Hematopoietic multipotent progenitor cell treated with erythropoietin and hydrocortisone succinate and interleukin-3 and kit ligand, for 17 days (in vitro differentiated cells): ENCODE measurements around the gene TDRD12.
"Not testable (repeated sequence)": the region's sequence is repeated elsewhere in the genome, so short reads cannot be mapped to it uniquely, and the experiment has no call there.

Experiments used
- DNase-seq: peaks from one replicate; pipeline ENCODE4 v3.0.0-alpha.2; 2015; ENCODE audit warnings: low spot score

Gene TDRD12

GRCh38 chr19:32830231-32831014, 110.9 kb downstream of the TDRD12 start:
- no peak for DNase-seq

GRCh38 chr19:32831611-32832010, 112.0 kb downstream of the TDRD12 start:
- DNase-seq, result no peak

DNA sequence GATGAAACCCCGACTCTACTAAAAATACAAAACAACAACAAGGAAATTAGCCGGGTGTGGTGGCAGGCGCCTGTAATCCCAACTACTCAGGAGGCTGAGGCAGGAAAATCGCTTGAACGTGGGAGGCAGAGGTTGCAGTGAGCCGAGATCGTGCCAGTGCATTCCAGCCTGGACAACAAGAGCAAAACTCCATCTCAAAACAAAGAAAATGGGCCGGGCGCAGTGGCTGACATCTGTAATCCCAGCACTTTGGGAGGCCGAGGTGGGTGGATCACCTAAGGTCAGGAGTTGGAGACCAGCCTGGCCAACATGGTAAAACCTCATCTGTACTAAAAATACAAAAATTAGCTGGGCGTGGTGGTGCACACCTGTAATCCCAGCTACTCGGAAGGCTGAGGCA, 112.5 kb downstream of the TDRD12 start:
- DNase-seq, result not testable (repeated sequence)

- not testable (repeated sequence) for DNase-seq
These were observed 113.3 kb downstream of the TDRD12 start for GRCh38 chr19:32832825-32833224.

- DNase-seq, result not testable (repeated sequence)
These were observed 113.8 kb downstream of the TDRD12 start for GRCh38 chr19:32833388-32833787.

GRCh38 chr19:32837531-32837930, 118.0 kb downstream of the TDRD12 start:
- no peak for DNase-seq

DNA sequence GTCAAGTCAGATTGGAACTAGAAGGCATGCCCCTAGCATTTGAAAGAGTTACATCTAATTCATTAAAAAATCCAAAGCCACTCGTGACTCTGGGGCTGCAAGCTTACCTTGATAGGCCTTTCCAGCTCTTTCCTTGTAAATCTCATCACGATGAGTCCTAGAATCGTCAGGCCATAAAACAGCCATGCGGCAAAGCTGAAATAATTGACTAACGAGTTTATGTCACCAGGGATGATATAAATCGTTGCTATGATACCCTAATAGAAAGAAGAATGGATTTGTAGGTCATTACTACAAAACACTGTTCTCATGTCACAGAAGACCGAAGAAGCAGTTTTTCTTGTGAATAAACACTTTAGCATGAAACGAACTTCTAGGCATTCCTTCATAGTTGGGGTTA, 122.5 kb downstream of the TDRD12 start:
- no peak for DNase-seq

- no peak for DNase-seq
These were observed 124.2 kb downstream of the TDRD12 start for GRCh38 chr19:32843716-32844245.

GRCh38 chr19:32848035-32848434, 128.5 kb downstream of the TDRD12 start:
- DNase-seq, result not testable (repeated sequence)

DNA sequence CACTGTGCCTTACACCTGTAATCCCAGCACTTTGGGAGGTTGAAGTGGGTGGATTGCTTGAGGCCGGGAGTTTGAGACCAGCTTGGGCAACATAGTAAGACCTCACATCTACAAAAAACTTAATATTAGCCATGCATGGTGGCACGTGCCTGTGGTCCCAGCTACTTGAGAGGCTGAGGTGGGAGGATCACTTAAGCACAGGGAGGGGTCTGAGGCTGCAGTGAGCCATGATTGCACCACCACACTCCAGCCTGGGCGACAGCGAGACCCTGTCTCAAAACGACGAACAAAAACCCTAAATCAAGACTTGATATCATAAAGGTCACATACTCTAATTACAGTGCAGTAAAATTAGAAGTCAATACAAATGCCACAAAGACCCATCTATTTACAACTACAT, 132.6 kb downstream of the TDRD12 start:
- DNase-seq, result no peak

DNA sequence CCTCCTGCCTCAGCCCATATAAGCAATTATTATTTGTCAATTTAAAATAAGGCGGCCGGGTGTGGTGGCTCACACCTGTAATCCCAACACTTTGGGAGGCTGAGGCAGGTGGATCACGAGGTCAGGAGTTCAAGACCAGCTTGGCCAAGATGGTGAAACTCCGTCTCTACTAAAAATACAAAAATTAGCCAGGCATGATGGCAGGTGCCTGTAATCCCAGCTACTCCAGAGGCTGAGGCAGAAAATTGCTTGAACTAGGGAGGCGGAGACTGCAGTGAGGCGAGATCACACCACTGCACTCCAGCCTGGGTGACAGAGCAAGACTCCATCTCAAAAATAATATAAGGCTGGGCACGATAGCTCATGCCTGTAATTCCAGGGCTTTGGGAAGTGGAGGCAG, 137.3 kb downstream of the TDRD12 start:
- DNase-seq, result not testable (repeated sequence)

DNA sequence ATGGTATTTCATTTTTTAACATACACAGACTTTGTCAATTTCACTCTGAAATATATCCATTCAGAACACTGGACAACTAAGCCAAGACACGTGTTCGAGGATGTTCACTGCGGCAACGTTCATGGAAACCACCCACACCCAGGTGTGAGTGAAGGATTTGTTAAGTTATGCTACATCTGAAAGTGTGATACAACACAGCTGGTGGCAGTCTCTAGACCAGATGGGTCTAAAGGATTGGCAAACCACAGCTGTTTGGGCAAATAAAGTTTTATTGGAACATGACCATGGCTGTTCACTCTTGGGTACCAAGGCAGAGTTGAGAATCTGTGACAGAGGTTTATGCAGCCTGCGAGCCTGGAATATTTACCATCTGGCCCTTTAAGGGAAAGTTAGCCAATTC, 138.0 kb downstream of the TDRD12 start:
- no peak for DNase-seq

DNA sequence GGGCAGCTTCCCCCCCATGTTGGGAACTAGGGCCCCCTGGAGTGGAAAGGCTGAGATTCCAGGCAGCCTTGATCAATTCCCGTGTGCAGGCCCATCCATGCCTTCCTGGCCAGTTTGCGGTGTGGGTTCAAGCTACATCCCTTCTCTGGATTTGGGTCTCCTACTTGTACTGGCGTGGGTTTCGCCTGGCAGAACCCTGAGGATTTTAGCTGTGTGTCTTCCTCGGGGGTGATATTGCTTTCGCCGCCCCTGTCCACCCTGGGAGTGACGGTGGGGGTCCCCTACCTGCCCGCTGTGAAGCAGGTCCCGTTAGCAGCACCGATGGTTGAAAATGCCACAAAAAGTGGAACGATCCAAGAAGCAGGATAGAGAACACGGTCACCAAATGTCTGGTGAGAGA, 138.6 kb downstream of the TDRD12 start:
- no peak for DNase-seq

GRCh38 chr19:32858559-32858958, 139.0 kb downstream of the TDRD12 start:
- DNase-seq, result no peak

DNA sequence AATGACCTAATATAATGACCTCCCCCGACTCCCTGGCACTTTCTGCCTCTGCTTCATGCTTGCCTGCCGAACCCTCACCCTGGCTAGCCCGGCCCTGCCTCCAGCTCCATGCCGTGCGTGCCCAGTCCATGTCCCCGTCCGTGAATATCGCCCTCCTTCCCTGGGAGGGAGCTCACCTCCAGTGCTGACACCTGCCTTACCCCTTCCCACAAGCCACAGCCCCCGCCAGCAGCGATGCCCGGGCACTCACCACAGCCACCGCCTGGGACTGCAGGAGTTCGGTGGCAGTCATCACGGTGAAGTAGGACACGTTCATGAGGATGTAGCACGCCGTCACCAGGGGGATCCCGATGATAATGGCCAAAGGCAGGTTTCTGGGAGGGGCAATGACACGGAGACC, 140.0 kb downstream of the TDRD12 start:
- DNase-seq, result no peak

DNA sequence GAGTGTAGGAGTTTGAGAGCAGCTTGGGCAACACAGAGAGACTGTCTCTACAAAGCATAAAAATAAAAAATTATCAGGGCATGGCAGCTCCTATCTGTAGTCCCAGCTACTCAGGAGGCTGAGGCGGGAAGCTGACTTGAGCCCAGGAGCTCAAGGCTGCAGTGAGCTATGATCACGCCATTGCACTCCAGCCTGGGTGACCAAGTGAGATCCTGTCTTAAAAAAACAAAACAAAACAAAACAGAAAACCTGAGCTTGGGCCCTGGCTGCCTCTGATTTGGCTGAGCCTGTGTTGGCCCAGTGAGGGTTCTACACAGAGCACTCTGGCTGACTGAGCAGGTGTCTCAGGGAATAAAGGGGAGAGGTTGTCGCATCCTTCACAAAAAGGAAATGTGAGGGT, 142.0 kb downstream of the TDRD12 start:
- DNase-seq, result no peak

DNA sequence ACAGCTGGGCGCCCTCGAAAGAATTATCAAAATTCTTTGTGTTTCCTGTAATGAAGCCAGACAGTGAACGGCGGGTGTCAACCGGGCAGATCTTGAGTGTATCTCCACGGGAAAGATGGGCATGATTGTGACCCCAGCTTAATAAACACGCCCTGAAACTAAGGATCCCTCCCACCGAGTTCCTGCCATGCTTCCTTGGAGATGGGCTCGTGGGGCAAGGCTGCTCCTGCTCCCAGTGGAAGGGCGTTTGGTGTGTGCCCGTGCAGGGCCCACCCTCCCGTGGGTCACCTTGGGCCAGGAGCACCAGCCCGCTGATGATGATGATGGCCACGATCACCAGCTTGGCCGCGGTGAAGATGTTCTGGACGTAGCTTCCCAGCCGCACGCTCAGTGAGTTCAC, 142.6 kb downstream of the TDRD12 start:
- DNase-seq, result no peak

- no peak for DNase-seq
These were observed 143.2 kb downstream of the TDRD12 start for GRCh38 chr19:32862741-32863140.

DNA sequence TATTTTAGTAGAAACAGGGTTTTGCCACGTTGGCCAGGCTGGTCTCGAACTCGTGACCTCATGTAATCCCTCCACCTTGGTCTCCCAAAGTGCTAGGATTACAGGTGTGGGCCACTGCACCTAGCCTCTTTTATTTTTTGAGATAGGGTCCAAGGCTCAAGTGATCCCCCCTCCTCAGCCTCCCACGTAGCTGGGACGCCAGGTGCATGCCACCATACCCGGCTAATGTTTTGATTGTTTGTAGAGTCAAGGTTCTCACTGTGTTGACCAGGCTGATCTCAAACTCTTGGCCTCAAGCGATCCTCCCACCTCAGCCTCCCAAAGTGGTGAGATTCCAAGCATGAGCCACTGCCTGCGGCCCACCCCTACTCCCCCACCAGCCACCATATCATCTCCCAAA, 143.7 kb downstream of the TDRD12 start:
- no peak for DNase-seq

- no peak for DNase-seq
These were observed 144.3 kb downstream of the TDRD12 start for GRCh38 chr19:32863841-32864240.

DNA sequence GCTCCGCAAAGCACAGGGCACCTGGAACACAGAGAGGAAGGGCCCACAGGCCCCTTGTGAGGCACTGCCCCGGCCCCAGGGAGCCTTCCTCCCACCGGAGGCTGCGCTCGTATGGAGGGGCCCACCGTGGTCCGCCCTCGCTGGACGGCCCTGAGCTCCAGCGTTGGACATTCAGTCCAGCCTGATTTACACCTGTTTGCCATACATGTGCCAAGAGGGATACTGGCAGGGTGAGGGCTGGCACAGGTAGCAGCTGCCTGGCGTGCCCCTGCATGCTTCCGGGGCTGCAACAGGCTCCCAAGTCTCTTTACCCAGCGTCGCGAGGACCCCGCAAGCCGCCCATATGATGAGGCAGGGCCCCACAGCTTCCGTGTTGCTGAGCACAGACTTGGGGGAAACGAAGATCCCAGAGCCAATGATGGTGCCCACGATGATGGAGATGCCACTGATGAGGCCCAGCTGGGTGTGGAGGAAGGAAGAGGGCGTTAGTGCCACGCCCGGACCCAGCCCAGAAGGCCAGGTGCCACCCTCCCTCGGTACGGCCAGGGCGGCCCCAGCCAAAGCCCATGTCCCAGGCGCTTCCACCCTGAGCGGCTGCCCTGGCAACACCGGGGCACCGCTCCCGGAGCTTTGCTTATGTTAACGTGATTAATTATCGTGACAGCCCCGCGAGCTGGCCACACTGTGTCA, 144.9 kb downstream of the TDRD12 start:
- no peak for DNase-seq

DNA sequence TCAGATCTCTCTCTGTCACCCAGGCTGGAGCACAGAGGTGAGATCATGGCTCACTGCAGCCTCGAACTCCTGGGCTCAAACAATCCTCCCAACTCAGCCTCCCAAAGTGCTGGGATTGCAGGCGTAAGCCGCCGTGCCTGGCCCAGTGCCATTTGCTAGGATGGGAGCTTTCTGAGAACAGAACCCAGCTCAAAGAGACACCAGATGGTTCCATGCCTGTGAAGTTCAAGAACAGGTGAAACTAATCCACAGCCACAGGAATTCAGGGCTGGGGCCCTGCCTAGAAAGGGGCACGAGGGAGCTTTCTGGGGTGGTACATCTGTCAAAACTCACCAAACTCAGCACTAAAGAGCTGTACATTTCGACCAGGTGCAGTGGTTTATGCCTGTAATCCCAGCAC, 145.8 kb downstream of the TDRD12 start:
- no peak for DNase-seq

- DNase-seq, result no peak
These were observed 146.5 kb downstream of the TDRD12 start for GRCh38 chr19:32866061-32866460.
